Naive thymus-derived CD8-positive, alpha-beta T cell (primary cell): Measurements from ENCODE around the gene LDLRAD4. TPM values are rescaled to one million over a fixed set of nuclear protein-coding genes. Genes with fewer than 3 reads are reported as not detected.

ENCODE experiments used
- ATAC-seq, 2 donors: fragments of 150-1000 bp; cut with Tn5 transposase in 1 of 2; sonication (Bioruptor Pico), chemical (Tn5 transposase) in 1 of 2; 1 replicate in 1 of 2; 2 replicates in 1 of 2; pipeline ENCODE4 v1.10.0; 2021; ENCODE audit warnings: mild to moderate bottlenecking in 2 of 2, moderate library complexity in 2 of 2
- POLR2A ChIA-PET: fragments of 350-600 bp; sonication (Branson Sonifier 250); formaldehyde crosslinking; loops from one replicate; lab custom pipeline; 2021; ENCODE audit warnings: antibody characterized with exemption; lab: Charles Lee
- DNase-seq, 10 donors: peaks; one replicate each; pipeline versions ENCODE4 v3.0.0 to v3.0.0-alpha.2; 2020 to 2022
- H3K27ac Mint-ChIP-seq, 10 donors: one replicate each; pipeline ENCODE4 v1.8.0; 2020 to 2022; ENCODE audit warnings: mild to moderate bottlenecking in 10 of 10, mixed read lengths in 10 of 10, moderate library complexity in 4 of 10, inconsistent platforms in 1 of 10
- H3K27me3 Mint-ChIP-seq, 5 donors: one replicate each; pipeline ENCODE4 v1.8.0; 2021 to 2022; ENCODE audit warnings: mixed read lengths in 5 of 5
- H3K36me3 Mint-ChIP-seq, 3 donors: one replicate each; pipeline ENCODE4 v1.8.0; 2020 to 2022; ENCODE audit warnings: mixed read lengths in 3 of 3, mild to moderate bottlenecking in 2 of 3, inconsistent platforms in 1 of 3
- H3K4me1 Mint-ChIP-seq, 4 donors: one replicate each; pipeline ENCODE4 v1.8.0; 2021 to 2022; ENCODE audit warnings: mixed read lengths in 4 of 4
- H3K4me3 Mint-ChIP-seq, 10 donors: one replicate each; pipeline ENCODE4 v1.8.0; 2020 to 2022; ENCODE audit warnings: mild to moderate bottlenecking in 10 of 10, mixed read lengths in 10 of 10, moderate library complexity in 6 of 10, inconsistent platforms in 1 of 10
- H3K9me3 Mint-ChIP-seq, 9 donors: one replicate each; pipeline ENCODE4 v1.8.0; 2020 to 2022; ENCODE audit warnings: mixed read lengths in 9 of 9, mild to moderate bottlenecking in 3 of 9, inconsistent platforms in 1 of 9, moderate library complexity in 1 of 9
- polyA plus RNA-seq, 3 donors: library from polyadenylated mRNA; unstranded; fragments of 300-500 nt; fragmentation: Illumina TruSeq; gene quantifications; one replicate each; pipeline ENCODE4 v1.2.3, GENCODE V29; 2021
- total RNA-seq, 8 experiments: library from RNA in 2 of 8; stranded (reverse) in 2 of 8; gene quantifications; one replicate each; pipeline ENCODE4 v1.2.3 and lab custom pipeline; 2021 to 2026

The LDLRAD4 gene
- total and polyA plus RNA-seq, 5 experiments from 2014 or later, result 11.4 to 56.8 (median 17.6) TPM

GRCh38 chr18:13376298-13376840 lies 157.8 kb downstream of the LDLRAD4 start:
- peak overlapping the region; percentile 22 to 81 (median 52) for H3K4me3 Mint-ChIP-seq
- peak in 6 of 10 donors; percentile 17 to 71 (median 34) for DNase-seq
- H3K27ac Mint-ChIP-seq, result peak overlapping the region; percentile 82 to 99 (median 94)
- H3K27me3 Mint-ChIP-seq, result no peaks in the 10 kb centered on the region
- no peaks in the 10 kb centered on the region for H3K9me3 Mint-ChIP-seq
- no peaks in the 10 kb centered on the region for H3K36me3 Mint-ChIP-seq
- peak; percentile 29 to 42 for ATAC-seq
- peaks cover 37 to 81% (median 72%) of the 10 kb centered on the region in 4 donors for H3K4me1 Mint-ChIP-seq
- POLR2A ChIA-PET, result interaction anchor here (1.2 to 1.3 kb wide), 3 partner anchors 23 to 157 kb away, joined by 4 to 7 read pairs (median 4); partner anchors contain the start of gene LDLRAD4

DNA sequence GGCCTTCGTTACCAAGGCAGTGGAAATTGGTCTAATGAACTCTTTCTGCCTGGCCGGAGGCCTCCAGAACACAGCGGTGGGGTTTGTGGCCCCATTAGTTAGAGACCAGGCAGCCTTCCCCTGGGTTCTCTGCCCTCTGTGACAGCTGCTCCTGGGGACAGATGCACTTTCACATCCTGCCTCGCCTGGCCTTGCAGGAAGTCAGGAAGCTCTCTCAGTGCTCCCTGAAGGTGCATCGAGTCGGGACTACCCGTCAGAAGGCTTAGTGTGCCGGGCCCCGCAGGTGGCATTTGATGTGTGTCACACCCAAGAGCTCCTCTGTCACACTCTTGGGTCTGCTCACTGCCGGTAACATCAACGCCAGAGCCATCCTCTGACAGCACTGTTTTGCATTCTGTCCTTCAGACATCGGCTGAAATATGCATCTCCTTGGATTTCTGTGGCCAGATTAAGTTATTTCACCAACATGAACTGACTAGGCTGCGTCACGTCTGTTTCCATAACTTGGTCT lies 158.3 kb downstream of the LDLRAD4 start:
- Mint-ChIP-seq H3K4me1 (peaks cover 36 to 81% (median 72%) of the 10 kb centered on the region in 4 donors), H3K4me3 (peak overlapping the region; percentile 22 to 81 (median 52)), H3K27me3 (no peaks in the 10 kb centered on the region), H3K27ac (peak overlapping the region; percentile 82 to 99 (median 94)), H3K36me3 (no peaks in the 10 kb centered on the region), H3K9me3 (no peaks in the 10 kb centered on the region)
- ATAC-seq, result peak; percentile 55 to 58
- peak; percentile 39 to 82 (median 53) for DNase-seq
- POLR2A ChIA-PET, result interaction anchor here (1.2 to 1.3 kb wide), 3 partner anchors 24 to 158 kb away, joined by 4 to 7 read pairs (median 4); partner anchors contain the start of gene LDLRAD4

- peak overlapping the region; percentile 82 to 99 (median 94) for H3K27ac Mint-ChIP-seq
- H3K4me1 Mint-ChIP-seq, result peaks cover 37 to 81% (median 72%) of the 10 kb centered on the region in 4 donors
- ATAC-seq, result no peak
- POLR2A ChIA-PET, result interaction anchor here (0.6 to 1.3 kb wide), 4 partner anchors 24 to 158 kb away, joined by 3 to 7 read pairs (median 4); partner anchors contain the start of gene LDLRAD4
- H3K27me3 Mint-ChIP-seq, result no peaks in the 10 kb centered on the region
- peak overlapping the region; percentile 22 to 81 (median 54) for H3K4me3 Mint-ChIP-seq
- no peaks in the 10 kb centered on the region for H3K36me3 Mint-ChIP-seq
- DNase-seq, result peak in 1 of 10 donors; percentile 8
- no peaks in the 10 kb centered on the region for H3K9me3 Mint-ChIP-seq
These were observed 158.9 kb downstream of the LDLRAD4 start for GRCh38 chr18:13377496-13377895.

DNA sequence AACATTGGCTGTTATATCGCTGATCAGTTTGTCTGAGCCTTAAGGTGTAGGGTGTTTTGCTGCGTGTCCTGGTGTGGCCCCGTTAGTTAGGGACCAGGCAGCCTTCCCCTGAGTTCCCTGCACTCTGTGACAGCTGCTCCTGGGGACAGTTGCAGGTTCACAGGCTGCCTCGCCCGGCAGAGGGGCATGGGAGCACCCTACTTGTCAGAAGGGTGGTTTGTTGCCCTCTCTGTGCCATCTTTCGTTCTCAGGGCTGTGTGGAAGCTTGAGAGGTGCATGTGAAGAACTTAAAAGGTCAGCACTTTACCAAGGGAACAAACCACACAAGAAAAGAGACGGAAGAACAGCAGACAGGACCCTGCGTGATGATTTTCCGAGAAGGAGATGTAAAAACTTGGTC lies 159.6 kb downstream of the LDLRAD4 start:
- peaks cover 41 to 82% (median 73%) of the 10 kb centered on the region in 4 donors for H3K4me1 Mint-ChIP-seq
- DNase-seq (peak in 1 of 10 donors; percentile 9), ATAC-seq (no peak)
- POLR2A ChIA-PET, result no interaction called here
- peak overlapping the region in 9 of 10 donors; percentile 6 to 62 (median 37) for H3K4me3 Mint-ChIP-seq
- no peaks in the 10 kb centered on the region for H3K27me3 Mint-ChIP-seq
- H3K9me3 Mint-ChIP-seq, result no peaks in the 10 kb centered on the region
- H3K36me3 Mint-ChIP-seq, result no peaks in the 10 kb centered on the region
- H3K27ac Mint-ChIP-seq, result peak overlapping the region; percentile 82 to 99 (median 94)

GRCh38 chr18:13379062-13379865 lies 160.7 kb downstream of the LDLRAD4 start:
- H3K36me3 Mint-ChIP-seq, result no peaks in the 10 kb centered on the region
- POLR2A ChIA-PET, result interaction anchor here (1.2 kb wide), 2 partner anchors 162 to 232 kb away, joined by 4 read pairs; no protein-coding TSS in a partner anchor
- H3K27ac Mint-ChIP-seq, result peak overlapping the region in 9 of 10 donors; percentile 48 to 99 (median 91)
- ATAC-seq, result no peak
- H3K4me1 Mint-ChIP-seq, result peaks cover 43 to 88% (median 81%) of the 10 kb centered on the region in 4 donors
- peak overlapping the region in 2 of 10 donors; percentile 37 to 62 for H3K4me3 Mint-ChIP-seq
- DNase-seq, result no peak
- H3K27me3 Mint-ChIP-seq, result no peaks in the 10 kb centered on the region
- H3K9me3 Mint-ChIP-seq, result no peaks in the 10 kb centered on the region

DNA sequence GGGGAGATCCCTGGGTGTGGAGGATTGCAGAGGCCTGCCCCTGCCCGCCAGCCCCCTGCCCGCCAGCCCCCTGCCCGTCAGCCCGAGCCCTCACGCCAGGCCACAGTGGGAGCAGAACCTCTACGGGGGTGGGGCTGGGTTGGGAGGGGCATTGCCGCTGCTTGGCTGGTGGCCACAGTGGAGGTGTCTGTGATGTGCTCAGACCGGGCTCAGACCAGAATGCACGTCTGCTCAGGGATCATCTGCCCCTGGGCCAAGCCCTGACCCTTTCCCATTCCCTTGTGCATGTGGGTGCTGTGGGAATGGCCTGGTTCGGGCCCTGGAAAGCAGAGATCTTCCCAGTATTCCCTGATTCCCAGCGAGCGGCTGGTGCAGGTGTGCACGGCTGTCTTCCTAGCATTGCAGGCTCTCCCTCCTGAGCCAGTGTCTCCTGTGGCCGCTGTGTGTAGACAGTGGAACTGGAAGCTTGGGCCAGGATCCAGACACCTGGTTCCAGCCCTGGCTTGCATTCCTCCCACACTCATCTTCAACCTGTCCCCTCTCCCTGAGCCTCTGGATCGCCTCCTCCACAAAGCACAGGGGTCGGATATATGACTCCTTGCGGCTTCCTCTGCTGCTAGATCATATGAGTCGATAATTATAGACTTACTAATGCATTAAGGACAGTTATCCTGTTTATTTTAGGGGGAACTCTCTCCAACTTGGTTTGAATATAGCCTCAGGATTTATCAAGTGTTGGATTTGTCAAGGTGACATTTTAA lies 161.6 kb downstream of the LDLRAD4 start:
- POLR2A ChIA-PET, result interaction anchor here (0.7 to 1.2 kb wide), 3 partner anchors 12 to 232 kb away, joined by 3 to 4 read pairs (median 4); no protein-coding TSS in a partner anchor
- Mint-ChIP-seq H3K4me3 (peak overlapping the region in 2 of 10 donors; percentile 8 to 24), H3K4me1 (peaks cover 47 to 86% (median 83%) of the 10 kb centered on the region in 4 donors), H3K36me3 (no peaks in the 10 kb centered on the region), H3K27me3 (no peaks in the 10 kb centered on the region), H3K9me3 (no peaks in the 10 kb centered on the region), H3K27ac (peak overlapping the region; percentile 59 to 100 (median 92))
- DNase-seq, result no peak
- ATAC-seq, result no peak

GRCh38 chr18:13380691-13381070 lies 162.1 kb downstream of the LDLRAD4 start:
- ATAC-seq (no peak), DNase-seq (no peak)
- Mint-ChIP-seq H3K27ac (peak overlapping the region; percentile 51 to 100 (median 92)), H3K4me1 (peaks cover 44 to 80% (median 77%) of the 10 kb centered on the region in 4 donors), H3K27me3 (no peaks in the 10 kb centered on the region), H3K9me3 (no peaks in the 10 kb centered on the region), H3K4me3 (peak overlapping the region in 5 of 10 donors; percentile 8 to 26 (median 17)), H3K36me3 (no peaks in the 10 kb centered on the region)
- POLR2A ChIA-PET, result interaction anchor here (0.6 to 1.1 kb wide), 4 partner anchors 12 to 231 kb away, joined by 3 to 4 read pairs (median 4); no protein-coding TSS in a partner anchor

DNA sequence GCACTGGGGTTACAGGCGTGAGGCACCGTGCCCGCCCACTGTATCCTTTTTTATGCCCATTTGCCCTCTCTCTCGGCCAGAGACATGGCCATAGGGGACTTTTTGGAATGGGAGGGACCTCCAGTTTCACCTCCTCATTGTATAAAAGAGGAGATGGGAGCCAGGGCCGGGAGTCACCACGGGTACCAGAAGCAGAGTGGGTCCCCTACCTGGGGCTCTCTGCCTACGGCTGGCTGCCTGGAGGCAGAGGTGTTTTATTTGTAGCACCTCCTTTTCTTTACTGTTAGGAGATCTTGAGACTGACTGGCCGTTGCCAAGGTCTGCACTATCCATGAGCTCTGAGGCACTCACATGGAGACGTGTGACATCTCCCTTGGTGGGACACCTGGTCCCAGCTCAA lies 162.8 kb downstream of the LDLRAD4 start:
- no peaks in the 10 kb centered on the region for H3K36me3 Mint-ChIP-seq
- peak in 1 of 2 donors; percentile 1 for ATAC-seq
- peak overlapping the region; percentile 81 to 92 (median 90) for H3K4me3 Mint-ChIP-seq

GRCh38 chr18:13381944-13382365 lies 163.4 kb downstream of the LDLRAD4 start:
- Mint-ChIP-seq H3K27ac (peak overlapping the region; percentile 95 to 100 (median 99)), H3K4me1 (peaks cover 39 to 68% (median 66%) of the 10 kb centered on the region in 4 donors), H3K36me3 (no peaks in the 10 kb centered on the region), H3K27me3 (no peaks in the 10 kb centered on the region), H3K9me3 (no peaks in the 10 kb centered on the region), H3K4me3 (peak overlapping the region; percentile 81 to 92 (median 90))
- peak in 8 of 10 donors; percentile 27 to 79 (median 60) for DNase-seq
- POLR2A ChIA-PET, result interaction anchor here (0.8 kb wide), 1 partner anchor 79 kb away, joined by 3 read pairs; no protein-coding TSS in a partner anchor
- peak; percentile 61 to 67 for ATAC-seq

More for the DNA sequence above, 162.8 kb downstream of the LDLRAD4 start:
- Mint-ChIP-seq H3K4me1 (peaks cover 39 to 74% (median 71%) of the 10 kb centered on the region in 4 donors), H3K27ac (peak overlapping the region; percentile 95 to 100 (median 99)), H3K9me3 (no peaks in the 10 kb centered on the region), H3K27me3 (no peaks in the 10 kb centered on the region)
- POLR2A ChIA-PET, result interaction anchor here (0.6 to 1.1 kb wide), 4 partner anchors 28 to 231 kb away, joined by 3 to 4 read pairs (median 3); no protein-coding TSS in a partner anchor
- DNase-seq, result no peak

DNA sequence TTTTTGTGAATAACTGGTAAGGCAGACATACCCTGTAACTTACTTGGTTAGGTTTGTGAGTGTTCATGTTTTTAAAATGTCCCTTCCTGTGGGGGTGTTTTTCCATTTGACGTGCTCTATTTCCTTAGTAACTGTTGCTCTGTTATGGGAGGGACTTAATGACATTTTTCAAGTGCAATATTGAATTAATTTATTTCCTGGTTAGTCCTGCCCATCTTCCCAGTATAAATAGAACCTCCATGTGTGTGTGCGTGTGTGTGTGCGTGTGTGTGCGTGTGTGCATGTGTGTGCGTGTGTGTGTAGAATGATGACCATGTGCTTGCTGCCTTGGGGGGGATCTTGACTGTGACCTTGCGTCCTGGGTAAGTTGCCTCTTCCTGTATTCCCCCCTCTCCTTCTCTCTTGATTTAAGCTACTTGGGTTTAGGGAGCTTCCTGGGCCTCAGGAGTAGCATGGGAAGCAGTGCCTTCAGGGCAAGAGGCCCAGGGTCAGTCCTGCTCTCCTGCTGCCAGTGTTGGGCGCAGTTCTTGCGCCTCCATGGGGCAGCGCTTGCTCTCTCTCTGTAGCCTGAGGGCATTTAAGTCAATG lies 163.9 kb downstream of the LDLRAD4 start:
- Mint-ChIP-seq H3K4me1 (peaks cover 37 to 63% (median 61%) of the 10 kb centered on the region in 4 donors), H3K27ac (peak overlapping the region; percentile 95 to 100 (median 99)), H3K36me3 (no peaks in the 10 kb centered on the region), H3K4me3 (peak overlapping the region; percentile 81 to 92 (median 90)), H3K27me3 (no peaks in the 10 kb centered on the region), H3K9me3 (no peaks in the 10 kb centered on the region)
- POLR2A ChIA-PET, result no interaction called here
- ATAC-seq, result peak; percentile 69 to 75
- DNase-seq, result peak in 8 of 10 donors; percentile 37 to 83 (median 64)
